Progenitor cell of endocrine pancreas (in vitro differentiated cells): Measurements from ENCODE around the gene GOLGA6L7. TPM values are rescaled to one million over a fixed set of nuclear protein-coding genes. Genes with fewer than 3 reads are reported as not detected.
"Not testable (repeated sequence)": the region's sequence is repeated elsewhere in the genome, so short reads cannot be mapped to it uniquely, and the experiment has no call there.

Source experiments
- DNase-seq: peaks from one replicate; pipeline ENCODE4 v3.0.0; 2021; ENCODE audit warnings: low spot score; ENCODE audit not compliant: unreplicated experiment
- H3K27ac Mint-ChIP-seq: 2 replicates; pipeline ENCODE4 v1.8.0; 2021; ENCODE audit warnings: mild to moderate bottlenecking, moderate library complexity, mixed read lengths
- H3K27me3 Mint-ChIP-seq: 2 replicates; pipeline ENCODE4 v1.8.0; 2021; ENCODE audit warnings: mixed read lengths
- H3K36me3 Mint-ChIP-seq: 2 replicates; pipeline ENCODE4 v1.8.0; 2022; ENCODE audit warnings: mixed read lengths; ENCODE audit not compliant: insufficient read depth
- H3K4me1 Mint-ChIP-seq: 2 replicates; pipeline ENCODE4 v1.8.0; 2021; ENCODE audit warnings: low read depth, mixed read lengths
- H3K4me3 Mint-ChIP-seq: 2 replicates; pipeline ENCODE4 v1.8.0; 2021; ENCODE audit warnings: low read depth, mild to moderate bottlenecking, moderate library complexity, mixed read lengths
- H3K9me3 Mint-ChIP-seq: 2 replicates; pipeline ENCODE4 v1.8.0; 2021; ENCODE audit warnings: low read depth, mixed read lengths
- total RNA-seq: library from RNA; stranded (reverse); gene quantifications from 2 replicates; pipeline ENCODE4 v1.2.1, GENCODE V29; 2021
- TF ChIP-seq, protein P1 (sequence below): fragments of 200-600 bp; sonication (generic); IDR thresholded peaks from one replicate; pipeline ENCODE4 v1.5.0; 2021; ENCODE audit warnings: antibody characterized with exemption, mild to moderate bottlenecking; ENCODE audit not compliant: unreplicated experiment

The GOLGA6L7 gene
- total RNA-seq, 1 donor from 2014 or later: not detected

DNA sequence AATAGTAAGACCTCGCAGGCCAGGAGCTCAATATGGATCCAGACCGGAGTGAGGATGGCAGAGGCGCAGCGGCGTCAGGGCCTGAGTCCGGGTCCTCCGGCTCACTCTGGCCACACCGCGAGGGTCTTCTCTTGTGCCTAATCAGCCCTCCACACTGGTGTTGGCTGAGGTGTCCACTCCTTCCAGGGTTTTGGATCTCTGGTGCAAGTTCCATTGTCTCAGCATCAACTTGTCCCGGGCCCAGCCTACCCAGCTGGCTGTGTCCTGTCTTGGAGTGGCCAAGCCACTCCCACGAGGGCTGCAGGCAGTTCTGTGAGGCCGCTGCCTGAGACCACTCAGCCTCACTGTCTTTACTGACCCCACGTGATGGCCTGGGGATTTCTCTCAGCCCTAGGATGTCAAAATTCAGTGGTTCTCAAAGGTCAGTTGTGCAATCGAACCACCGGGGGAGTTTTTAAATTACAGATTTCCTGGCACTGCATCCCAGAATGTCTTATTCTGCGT, 12.6 kb upstream of the GOLGA6L7 start:
- H3K36me3 Mint-ChIP-seq: no peaks in the 10 kb centered on the region
- DNase-seq: no peak
- no peaks in the 10 kb centered on the region for H3K4me1 Mint-ChIP-seq
- H3K27ac Mint-ChIP-seq: no peak overlapping the region
- no peaks in the 10 kb centered on the region for H3K9me3 Mint-ChIP-seq
- no peaks in the 10 kb centered on the region for H3K27me3 Mint-ChIP-seq
- H3K4me3 Mint-ChIP-seq: no peak overlapping the region
- TF ChIP-seq, protein P1, sequence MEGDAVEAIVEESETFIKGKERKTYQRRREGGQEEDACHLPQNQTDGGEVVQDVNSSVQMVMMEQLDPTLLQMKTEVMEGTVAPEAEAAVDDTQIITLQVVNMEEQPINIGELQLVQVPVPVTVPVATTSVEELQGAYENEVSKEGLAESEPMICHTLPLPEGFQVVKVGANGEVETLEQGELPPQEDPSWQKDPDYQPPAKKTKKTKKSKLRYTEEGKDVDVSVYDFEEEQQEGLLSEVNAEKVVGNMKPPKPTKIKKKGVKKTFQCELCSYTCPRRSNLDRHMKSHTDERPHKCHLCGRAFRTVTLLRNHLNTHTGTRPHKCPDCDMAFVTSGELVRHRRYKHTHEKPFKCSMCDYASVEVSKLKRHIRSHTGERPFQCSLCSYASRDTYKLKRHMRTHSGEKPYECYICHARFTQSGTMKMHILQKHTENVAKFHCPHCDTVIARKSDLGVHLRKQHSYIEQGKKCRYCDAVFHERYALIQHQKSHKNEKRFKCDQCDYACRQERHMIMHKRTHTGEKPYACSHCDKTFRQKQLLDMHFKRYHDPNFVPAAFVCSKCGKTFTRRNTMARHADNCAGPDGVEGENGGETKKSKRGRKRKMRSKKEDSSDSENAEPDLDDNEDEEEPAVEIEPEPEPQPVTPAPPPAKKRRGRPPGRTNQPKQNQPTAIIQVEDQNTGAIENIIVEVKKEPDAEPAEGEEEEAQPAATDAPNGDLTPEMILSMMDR: no peak

DNA sequence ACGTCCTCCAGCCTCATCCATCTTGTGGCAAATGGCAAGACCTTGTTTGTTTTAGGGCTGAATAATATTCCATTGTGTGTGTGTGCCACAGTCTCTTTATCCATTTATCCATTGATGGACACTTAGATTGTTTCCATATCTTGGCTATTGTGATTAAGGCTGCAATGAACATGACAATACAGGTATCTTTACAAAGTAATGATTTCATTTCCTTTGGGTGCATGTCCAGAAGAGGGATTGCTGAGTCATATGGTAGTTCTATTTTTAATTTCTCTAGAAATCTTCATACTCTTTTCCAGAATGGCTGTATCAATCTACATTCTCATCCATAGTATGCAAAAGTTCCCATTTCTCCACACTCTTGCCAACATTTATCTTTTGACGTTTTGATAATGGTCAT, 6.1 kb upstream of the GOLGA6L7 start:
- not testable (repeated sequence) for H3K36me3 Mint-ChIP-seq, H3K4me3 Mint-ChIP-seq, H3K27ac Mint-ChIP-seq, H3K9me3 Mint-ChIP-seq, H3K27me3 Mint-ChIP-seq, H3K4me1 Mint-ChIP-seq, DNase-seq

DNA sequence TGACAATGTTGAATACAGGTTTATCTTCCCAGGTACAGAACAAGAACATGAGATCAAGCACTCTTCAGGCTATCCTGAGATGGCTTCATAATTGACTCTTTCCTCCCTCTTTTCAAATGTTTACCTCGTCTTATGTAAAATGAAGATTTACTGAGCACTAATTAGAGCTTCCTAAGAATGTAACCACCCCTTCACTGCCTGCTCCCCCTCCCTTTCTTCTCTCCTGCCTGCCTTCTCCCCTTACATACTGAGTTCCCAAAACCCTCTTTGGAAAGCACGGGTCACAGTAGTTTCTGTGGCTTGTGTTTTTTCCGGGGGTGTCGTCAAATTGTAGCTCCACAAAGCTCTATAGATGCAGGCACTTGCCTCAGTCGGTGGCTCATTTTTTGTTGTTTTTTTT, 5.2 kb upstream of the GOLGA6L7 start:
- DNase-seq, H3K27me3 Mint-ChIP-seq, H3K4me1 Mint-ChIP-seq, H3K36me3 Mint-ChIP-seq, H3K4me3 Mint-ChIP-seq, H3K9me3 Mint-ChIP-seq: not testable (repeated sequence)
- H3K27ac Mint-ChIP-seq: peak overlapping the region; percentile 4

DNA sequence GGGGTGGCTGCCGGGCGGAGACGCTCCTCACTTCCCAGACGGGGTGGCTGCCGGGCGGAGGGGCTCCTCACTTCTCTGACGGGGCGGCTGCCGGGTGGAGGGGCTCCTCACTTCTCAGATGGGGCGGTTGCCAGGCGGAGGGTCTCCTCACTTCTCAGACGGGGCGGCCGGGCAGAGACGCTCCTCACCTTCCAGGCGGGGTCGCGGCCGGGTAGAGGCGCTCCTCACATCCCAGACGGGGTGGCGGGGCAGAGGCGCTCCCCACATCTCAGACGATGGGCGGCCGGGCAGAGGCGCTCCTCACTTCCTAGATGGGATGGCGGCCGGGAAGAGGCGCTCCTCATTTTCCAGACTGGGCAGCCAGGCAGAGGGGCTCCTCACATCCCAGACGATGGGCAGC, 1.3 kb upstream of the GOLGA6L7 start:
- not testable (repeated sequence) for H3K9me3 Mint-ChIP-seq, H3K4me1 Mint-ChIP-seq, DNase-seq, H3K36me3 Mint-ChIP-seq, H3K4me3 Mint-ChIP-seq, H3K27ac Mint-ChIP-seq, H3K27me3 Mint-ChIP-seq

DNA sequence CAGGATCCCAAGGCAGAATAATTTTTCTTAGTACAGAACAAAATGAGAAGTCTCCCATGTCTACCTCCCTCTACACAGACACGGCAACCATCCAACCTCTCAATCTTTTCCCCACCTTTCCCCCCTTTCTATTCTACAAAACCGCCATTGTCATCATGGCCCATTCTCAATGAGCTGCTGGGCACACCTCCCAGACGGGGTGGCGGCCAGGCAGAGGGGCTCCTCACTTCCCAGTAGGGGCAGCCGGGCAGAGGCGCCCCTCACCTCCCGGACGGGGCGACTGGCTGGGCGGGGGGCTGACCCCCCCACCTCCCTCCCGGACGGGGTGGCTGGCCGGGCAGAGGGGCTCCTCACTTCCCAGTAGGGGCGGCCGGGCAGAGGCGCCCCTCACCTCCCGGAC, 827 bp upstream of the GOLGA6L7 start:
- H3K4me1 Mint-ChIP-seq, H3K9me3 Mint-ChIP-seq, H3K4me3 Mint-ChIP-seq, DNase-seq, H3K36me3 Mint-ChIP-seq, H3K27ac Mint-ChIP-seq, H3K27me3 Mint-ChIP-seq: not testable (repeated sequence)

DNA sequence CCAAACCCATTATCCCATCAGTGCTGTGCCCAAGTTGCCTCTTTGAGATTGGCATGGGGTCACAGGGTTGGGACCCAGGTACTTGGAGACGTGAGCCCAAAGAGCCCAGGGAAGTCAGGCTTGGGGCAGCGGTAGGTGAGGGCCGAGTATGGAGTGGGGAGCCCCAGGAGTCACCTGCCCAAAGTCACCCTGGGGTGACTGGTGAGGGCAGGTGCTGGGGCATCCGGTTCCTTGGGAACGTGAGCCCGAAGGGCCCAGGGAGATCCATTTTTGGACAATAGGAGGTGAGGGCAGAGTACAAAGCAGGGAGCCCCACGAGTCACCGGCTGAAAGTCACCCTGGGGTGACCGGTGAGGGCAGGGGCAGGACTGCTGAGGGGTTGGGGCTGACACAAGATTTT, 485 bp downstream of the GOLGA6L7 start:
- not testable (repeated sequence) for DNase-seq, H3K27me3 Mint-ChIP-seq, H3K36me3 Mint-ChIP-seq, H3K9me3 Mint-ChIP-seq, H3K27ac Mint-ChIP-seq, H3K4me3 Mint-ChIP-seq, H3K4me1 Mint-ChIP-seq

DNA sequence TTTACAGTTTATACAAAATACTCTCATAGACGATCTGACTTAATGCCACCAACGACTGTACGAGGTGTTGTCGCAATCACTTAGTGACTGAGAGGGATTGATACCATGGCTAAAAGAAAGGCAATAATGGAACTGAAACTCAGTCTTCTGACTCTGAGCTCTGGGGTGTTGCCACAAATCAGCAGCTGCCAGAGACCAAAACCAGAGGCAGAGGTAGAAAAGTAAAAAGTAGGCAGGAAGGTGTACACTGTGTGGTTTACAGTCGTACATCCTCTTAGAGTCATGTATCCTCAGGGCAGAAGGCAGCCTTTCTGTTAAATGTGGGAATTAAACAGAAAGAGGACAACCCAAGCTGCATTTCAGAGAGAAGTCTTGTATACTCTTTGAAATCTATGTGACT, 1.2 kb downstream of the GOLGA6L7 start:
- not testable (repeated sequence) for H3K4me3 Mint-ChIP-seq, H3K27me3 Mint-ChIP-seq, H3K9me3 Mint-ChIP-seq, H3K27ac Mint-ChIP-seq, DNase-seq, H3K4me1 Mint-ChIP-seq, H3K36me3 Mint-ChIP-seq

DNA sequence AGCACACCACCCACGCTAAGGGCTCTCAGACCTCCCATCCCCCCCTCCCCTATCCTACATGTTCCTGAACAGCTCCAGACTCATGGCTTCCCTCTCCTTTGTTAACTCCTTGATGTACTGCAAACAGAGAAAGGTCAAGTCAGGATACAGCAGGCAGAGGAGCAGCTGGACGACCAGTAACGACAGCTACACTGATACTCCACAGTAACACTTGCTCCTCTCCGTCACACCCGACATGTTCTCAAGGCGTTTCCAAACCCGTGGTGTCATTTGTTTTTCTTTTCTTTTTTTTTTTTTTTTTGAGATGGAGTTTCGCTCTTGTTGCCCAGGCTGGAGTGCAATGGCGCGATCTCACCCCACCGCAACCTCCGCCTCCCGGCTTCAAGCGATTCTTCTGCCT, 4.3 kb downstream of the GOLGA6L7 start:
- not testable (repeated sequence) for H3K27me3 Mint-ChIP-seq, H3K36me3 Mint-ChIP-seq, H3K4me1 Mint-ChIP-seq, DNase-seq, H3K4me3 Mint-ChIP-seq, H3K9me3 Mint-ChIP-seq
- peak overlapping the region; percentile 64 for H3K27ac Mint-ChIP-seq

DNA sequence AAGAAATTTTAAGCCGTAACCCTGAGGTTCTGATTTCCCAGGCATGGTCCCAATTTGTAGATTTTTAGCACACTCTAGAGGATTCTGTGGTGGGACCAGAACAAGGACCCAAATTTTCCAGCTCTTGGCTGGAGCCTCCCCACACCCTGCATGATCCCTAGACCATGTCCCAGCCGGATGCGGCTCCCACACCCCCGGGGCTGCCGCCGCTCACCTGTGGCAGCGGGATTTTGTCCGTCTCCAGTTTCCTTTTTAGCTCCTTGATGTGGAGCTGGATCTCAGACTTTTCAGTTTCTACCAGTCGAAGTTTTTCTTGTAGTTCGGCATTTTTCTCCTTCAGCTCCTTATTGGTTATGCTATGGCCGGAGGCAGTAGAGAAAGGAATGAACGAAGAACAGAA, 4.9 kb downstream of the GOLGA6L7 start:
- DNase-seq, H3K27ac Mint-ChIP-seq, H3K36me3 Mint-ChIP-seq, H3K4me1 Mint-ChIP-seq, H3K9me3 Mint-ChIP-seq, H3K27me3 Mint-ChIP-seq, H3K4me3 Mint-ChIP-seq: not testable (repeated sequence)

DNA sequence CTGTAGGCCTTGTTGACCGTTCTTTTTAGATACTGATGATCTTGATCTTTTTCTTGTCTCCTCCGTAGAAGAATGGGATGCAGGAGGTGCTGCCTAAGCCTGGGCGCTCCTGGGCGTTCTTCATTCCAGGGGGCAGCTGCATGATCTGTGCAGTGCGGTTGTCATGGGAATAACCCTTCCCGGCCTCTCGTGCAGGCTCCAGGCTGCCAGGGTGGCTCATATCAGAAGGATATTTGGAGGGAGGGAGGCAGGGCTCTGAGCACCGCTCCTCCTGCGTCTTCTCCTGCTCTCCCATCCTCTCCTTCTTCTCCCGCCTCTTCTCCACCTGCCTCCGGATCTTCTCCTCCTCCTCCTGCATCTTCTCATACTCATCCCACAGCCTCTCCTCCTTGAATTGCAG, 6.2 kb downstream of the GOLGA6L7 start:
- H3K4me3 Mint-ChIP-seq, H3K36me3 Mint-ChIP-seq, H3K27me3 Mint-ChIP-seq, H3K9me3 Mint-ChIP-seq, H3K4me1 Mint-ChIP-seq, H3K27ac Mint-ChIP-seq, DNase-seq: not testable (repeated sequence)

DNA sequence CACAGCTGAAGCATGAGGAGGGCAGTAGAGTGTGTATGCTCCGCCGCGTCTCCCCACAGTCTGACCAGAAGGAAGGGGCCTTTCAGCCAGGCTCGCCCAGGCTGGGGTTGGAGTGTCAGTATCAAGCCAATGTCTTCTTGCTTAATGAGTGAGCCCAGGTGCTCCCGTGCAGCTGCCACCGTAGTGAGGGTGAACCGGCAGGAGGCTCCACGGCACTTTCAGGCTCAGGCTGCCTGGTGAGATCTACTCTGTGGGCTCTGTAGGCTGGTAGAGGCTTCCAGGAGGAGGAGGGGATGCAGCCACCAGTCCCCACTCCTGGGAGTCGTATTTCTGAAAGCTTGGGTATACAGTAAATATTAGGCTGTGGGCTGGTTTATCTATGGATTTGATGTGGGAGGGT, 8.2 kb downstream of the GOLGA6L7 start:
- not testable (repeated sequence) for H3K4me1 Mint-ChIP-seq, DNase-seq, H3K27ac Mint-ChIP-seq, H3K27me3 Mint-ChIP-seq, H3K36me3 Mint-ChIP-seq, H3K9me3 Mint-ChIP-seq, H3K4me3 Mint-ChIP-seq

DNA sequence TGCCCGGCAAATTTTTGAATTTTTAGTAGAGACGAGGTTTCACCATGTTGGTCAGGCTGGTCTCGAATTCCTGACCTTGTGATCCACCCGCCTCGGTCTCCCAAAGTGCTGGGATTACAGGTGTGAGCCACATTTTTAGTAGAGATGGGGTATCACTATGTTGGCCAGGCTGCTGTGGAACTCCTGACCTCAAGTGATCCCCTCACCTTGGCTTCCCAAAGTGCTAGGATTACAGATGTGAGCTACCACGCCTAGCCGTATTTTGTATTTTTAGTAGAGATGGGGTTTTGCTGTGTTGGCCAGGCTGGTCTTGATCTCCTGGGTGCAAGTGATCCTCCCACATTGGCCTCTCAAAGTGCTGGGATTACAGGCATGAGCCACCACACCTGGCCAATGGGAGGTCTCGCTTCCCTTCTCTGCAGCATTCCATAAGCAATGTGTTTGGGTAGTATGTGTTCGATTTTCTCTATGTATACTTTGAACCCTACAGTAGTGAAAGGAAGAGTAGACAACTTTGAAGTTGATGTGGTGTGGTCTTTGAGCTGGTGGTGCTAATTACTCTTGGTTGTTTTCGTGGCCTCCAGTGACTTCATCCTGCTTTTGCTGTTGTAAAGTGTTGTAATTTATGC, 13.4 kb downstream of the GOLGA6L7 start:
- H3K27me3 Mint-ChIP-seq: peaks cover 12% of the 10 kb centered on the region
- H3K9me3 Mint-ChIP-seq, DNase-seq, H3K4me1 Mint-ChIP-seq, H3K4me3 Mint-ChIP-seq, H3K27ac Mint-ChIP-seq, H3K36me3 Mint-ChIP-seq: not testable (repeated sequence)
